Activated T-helper 1 cell treated with anti-CD3 and anti-CD28 coated beads, Interleukin-2, amount 50 U/mL, for 16 hours (primary cell): ENCODE results near the gene ACTL6B.
"Not testable (repeated sequence)": the region's sequence is repeated elsewhere in the genome, so short reads cannot be mapped to it uniquely, and the experiment has no call there.

ENCODE experiments used
- DNase-seq, 2 donors: peaks; one replicate each; pipeline ENCODE4 v3.0.0-alpha.2; 2020; ENCODE audit warnings: low read depth in 1 of 2, low spot score in 1 of 2

ACTL6B gene

DNA sequence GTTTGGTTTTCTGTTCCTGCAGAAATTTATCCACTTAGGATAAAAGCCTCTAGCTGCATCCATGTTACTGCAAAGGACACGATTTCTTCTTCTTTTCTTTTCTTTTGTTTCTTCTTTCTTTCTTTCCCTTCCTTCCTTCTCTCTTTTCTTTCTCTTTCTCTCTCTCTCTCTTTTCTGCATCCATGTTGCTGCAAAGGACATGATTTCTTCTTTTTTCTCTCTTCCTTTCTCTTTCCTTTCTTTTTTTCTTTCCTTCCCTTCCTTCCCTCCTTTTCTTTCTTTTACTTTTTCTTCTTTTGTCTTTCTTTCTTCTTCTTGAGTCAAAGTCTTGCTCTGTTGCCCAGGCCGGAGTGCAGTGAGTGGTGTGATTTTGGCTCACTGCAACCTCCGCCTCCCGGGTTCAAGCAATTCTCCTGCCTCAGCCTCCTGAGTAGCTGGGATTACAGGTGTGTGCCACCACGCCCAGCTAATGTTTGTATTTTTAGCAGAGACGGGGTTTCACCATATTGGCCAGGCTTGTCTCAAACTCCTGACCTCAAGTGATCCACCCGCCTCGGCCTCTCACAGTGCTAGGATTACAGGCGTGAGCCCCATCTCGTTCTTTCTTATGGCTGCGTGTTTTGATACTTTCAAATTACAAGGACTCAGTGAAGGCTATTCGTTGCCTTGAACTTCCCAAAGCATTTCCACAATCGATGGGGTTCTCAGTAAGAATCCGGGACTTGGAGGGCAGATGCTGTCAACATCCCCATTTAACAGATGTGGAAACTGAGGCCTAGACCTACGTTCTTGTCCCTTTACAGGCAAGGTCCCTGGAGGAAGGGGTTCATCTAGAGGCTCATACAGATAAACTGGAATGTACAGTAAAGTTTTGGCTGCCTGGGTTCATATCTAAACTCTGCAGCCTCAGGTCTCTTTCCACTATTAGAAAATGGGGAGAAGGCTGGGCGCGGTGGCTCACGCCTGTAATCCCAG lies 15.4 kb upstream of the ACTL6B start:
- no peak for DNase-seq

DNA sequence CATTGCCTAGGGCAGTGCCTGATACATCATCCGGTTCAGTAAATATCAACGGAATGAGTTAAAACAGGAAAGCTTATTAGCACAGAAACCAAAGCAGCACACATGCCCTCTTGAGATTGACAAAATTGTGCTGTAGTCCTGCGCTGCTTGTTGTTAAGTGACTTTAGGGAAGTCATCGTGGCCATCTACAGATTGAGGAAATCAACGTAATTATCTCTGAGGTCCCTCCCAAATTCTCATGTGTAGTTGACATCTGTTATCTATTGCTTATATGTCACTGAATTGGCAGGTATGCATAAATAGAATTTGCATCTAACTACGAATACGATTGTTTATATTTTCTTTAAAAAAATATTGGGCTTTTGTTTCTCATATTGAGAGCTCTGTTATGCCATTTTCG lies 13.8 kb upstream of the ACTL6B start:
- no peak for DNase-seq

DNA sequence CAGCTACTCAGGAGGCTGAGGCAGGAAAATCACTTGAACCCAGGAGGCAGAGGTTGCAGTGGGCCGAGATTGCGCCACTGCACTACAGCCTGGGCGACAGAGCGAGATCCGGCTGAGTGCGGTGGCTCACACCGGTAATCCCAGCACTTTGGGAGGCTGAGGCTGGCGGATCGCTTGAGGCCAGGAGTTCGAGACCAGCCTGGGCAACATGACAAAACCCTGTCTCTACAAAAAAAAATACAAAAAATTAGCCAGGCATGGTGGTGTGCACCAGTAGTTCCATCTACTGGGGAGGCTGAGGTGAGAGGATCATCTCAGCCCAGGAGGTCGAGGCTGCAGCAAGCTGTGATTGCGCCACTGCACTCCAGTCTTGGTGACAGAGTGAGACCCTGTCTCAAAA lies 12.9 kb upstream of the ACTL6B start:
- DNase-seq = not testable (repeated sequence)

DNA sequence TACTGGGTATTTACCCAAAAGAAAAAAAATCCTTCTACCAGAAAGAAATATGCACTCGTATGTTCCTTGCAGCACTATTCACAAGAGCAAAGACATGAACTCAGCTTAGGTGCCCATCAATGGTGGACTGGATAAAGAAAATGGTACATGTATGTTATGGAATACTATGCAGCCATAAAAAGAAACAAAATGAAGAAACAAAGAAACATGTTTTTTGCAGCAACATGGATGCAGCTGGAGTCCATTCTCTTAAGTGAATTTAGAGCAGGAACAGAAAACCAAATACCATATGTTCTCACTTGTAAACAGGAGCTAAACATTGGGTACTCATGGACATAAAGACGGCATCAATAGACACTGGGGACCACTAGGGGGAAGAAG lies 11.8 kb upstream of the ACTL6B start:
- DNase-seq = no peak

DNA sequence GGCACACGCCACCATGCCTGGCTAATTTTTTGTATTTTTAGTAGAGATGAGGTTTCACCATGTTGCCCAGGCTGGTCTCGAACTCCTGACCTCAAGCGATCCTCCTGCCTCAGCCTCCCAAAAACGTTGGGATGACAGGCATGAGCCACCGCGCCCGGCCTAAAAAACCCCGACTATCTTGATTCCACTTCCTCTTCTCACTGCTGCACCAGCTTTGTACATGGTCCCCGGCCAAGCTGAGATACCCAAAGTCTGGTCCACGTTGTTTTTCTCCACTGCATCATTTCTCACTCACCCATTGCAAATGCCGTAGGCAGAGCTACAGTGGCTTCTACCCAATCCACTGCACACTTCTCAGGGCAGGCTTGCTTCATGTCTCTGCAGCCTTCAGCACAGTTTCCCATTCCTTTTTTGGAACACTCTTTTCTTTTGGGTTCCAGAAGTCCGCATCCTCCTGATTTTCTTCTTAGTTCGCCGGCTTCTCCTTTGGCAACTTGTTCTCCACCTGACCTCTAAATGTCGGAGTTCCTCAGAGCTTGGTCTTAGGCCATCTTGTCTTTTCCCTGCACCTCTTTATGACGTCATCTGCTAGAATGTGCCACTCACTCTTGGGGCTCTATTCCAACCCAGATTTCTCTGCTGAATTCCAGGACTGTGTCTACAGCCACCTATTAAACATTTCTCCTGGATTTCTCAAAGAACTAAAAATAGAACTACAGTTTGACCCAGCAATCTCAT lies 11.3 kb upstream of the ACTL6B start:
- no peak for DNase-seq

DNA sequence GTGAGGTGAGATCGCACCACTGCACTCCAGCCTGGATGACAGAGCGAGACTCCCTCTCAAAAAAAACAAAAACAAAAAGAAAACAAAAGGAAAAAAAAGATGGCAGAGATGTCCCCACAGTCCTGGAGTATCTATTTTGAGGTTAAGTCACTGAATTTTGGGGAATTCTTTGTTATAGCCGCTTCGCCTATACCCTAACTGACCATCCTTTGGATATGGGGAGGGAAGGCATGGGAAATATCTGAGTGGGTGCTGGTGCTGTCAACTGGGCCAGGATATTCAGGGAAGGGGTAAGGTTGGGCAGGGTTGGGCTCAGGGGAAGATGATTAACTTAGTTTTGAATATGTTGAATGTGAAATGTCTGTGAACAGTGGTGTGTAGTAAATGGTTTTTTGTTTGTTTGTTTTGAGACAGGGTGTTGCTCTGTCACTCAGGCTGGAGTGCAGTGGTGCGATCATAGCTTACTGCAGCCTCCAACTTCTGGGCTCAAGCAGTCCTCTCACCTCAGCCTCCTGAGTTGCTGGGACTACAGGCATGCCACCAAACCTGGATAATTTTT lies 9.0 kb upstream of the ACTL6B start:
- DNase-seq = no peak

DNA sequence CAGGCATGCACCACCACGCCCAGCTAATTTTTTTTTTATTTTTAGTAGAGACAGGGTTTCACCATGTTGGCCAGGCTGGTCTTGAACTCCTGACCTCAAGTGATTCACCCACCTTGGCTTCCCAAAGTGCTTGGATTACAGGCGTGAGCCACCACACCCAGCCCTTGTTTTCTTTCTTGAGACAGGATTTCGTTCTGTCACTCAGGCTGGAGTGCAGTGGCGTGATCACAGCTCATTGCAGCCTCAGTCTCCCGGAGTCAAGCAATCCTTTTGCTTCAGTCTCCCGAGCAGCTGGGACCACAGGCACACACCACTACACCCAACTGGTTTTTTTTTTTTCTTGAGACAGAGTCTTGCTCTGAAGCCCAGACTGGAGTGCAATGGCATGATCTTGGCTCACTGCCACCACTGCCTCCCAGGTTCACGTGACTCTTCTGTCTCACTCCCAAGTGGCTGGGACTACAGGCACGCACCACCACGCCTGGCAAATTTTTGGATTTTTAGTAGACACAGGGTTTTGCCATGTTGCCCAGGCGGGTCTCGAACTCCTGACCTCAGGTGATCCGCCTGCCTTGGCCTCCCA lies 6.0 kb upstream of the ACTL6B start:
- not testable (repeated sequence) for DNase-seq

DNA sequence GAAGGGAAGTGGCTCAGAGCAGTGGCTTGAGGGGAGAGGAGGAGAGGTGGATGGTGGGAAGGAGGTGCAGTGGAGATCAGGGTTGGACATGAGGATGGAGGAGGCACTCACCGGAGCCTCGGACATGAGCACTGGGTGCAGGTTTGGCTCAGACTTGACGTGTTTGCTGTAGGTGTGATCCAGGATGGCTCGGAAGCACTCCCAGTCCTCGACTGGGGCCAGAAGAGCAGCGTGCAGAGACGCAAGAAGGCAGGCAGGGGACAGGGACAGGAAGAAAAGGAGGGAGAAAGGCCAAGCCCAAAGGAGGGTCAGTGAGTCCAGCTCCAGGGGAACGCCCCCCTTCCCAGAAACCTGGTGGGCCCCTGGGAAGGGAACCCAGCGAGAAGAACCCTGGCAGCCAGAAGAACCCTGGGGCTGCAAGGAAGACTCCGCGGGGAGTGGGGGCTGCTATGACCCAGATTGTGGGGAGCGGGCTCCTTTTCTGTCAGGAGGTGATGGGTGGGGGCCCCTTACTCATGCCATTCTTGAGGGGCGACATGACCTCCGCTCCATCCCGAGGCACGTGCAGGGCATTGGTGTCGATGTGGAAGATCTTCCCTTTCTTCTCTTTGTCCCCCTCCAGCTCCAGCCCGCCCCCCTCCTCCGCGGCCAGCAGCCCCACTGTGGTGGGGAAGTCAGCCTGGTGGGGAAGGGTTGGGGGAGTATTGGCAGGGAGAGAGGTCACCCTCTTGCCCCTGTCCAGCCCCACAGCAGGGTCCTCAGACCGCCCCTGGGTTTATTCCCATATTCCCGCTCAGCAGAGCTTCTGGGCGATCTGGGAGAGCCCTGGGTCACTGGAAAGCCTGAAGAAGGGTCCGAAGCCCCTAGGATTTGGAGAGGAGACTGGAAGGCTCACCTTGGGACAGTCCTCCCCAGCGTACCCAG lies 1.1 kb downstream of the ACTL6B start:
- DNase-seq = no peak

DNA sequence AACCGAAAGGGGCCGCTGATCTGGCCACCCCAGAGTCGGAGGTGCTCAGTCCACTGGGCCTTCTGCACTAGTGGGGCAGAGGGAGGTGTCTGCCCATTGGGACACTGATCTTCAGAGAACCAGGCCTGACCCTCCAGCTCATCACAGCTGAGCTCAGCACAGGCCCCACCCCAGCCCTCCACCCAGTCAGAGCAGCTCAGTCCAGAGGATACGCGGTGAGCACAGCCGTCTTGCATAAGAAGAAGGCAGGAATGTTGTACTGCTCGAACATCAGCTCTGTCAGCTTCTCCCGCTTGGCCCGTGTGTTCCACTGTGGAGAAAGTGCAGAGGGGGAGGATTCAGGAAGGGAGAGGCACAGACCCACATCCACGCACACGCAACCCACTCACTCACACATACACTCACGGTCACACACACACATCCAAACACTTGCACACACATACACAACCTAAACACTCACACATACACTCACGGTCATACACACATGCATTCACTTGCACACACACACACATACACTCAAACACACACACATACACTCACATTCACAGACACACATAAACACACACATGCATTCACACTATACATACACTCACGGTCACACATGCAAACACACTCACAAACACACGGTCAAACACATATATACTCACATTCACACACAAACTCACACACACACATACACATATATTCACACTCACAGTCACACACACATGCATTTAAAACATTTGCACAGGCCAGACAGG lies 6.3 kb downstream of the ACTL6B start:
- DNase-seq = no peak

DNA sequence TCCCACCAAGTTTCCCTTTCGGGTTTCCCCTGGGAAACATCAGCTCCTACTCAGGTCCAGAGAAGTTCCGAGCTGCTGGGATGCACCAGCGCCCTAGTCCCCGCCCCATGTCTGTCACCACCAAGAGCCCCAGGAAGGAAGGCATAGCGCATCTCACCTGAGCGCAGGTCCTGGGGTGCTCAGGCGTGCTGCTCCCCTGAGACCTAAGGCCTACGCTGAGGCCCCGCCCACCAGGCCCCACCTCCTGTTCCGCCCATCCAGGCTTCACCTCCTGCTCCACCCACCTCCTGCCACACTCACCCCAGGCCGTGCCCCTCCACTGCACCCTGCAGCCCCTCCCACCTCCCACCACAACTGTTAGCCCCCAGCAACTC lies 13.7 kb downstream of the ACTL6B start:
- DNase-seq = no peak

DNA sequence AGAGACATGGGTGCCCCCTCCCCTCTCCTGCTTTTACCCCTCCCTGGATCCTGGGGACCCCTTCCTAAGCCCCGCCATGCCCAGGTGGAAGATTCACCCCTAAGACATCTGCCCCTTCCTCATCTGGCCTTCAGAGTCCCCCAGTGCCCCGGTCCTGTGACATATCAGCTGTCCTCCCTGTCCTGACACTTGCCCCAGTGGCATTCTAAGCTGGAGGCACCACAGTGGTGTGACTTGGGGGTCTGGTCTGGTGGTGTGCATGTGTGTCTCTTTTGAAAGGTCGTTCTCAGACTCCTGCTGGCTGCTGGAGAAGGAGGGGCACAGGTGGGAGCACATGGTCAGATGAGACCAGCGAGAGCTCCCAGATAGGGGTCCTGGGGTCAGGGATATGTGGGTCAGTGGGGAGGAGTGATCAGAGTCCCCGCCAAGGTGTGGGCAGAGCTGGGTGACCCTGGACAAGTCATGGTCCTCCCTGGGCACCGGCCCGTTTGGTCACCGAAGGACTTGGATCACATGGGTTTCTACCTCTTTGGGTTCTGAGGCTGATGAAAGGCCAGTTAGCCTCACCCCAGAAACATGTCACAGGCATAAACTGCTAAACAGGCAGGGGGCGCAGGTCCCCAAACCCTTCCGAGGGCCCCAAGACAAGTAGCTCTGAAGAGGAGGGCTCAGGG lies 14.3 kb downstream of the ACTL6B start:
- no peak for DNase-seq

DNA sequence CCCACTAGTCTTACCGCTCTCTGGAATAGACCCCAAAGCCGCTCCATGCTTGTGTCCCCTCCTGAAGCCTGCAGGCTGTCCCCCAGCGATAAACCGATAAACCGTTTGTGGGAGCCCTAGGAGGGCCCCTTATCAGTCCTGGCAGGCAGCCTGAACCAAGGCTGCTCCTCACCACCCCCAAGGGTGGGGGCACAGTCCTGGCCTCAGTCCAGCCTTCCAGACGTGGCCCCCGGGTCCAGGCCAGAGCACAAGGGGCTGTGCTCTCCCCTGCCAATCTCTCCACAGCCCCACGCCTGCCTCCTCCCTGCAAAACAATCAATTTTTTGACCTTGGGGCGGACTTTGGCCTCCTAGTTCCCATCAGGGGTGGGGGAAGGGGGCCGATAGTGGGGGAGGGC lies 14.8 kb downstream of the ACTL6B start, which contains the start of gene TFR2:
TFR2 (minus strand) TSS at position 90 of the 397 bp plus-strand sequence; CDS start at position 47, 43 bp downstream.
- DNase-seq = no peak

DNA sequence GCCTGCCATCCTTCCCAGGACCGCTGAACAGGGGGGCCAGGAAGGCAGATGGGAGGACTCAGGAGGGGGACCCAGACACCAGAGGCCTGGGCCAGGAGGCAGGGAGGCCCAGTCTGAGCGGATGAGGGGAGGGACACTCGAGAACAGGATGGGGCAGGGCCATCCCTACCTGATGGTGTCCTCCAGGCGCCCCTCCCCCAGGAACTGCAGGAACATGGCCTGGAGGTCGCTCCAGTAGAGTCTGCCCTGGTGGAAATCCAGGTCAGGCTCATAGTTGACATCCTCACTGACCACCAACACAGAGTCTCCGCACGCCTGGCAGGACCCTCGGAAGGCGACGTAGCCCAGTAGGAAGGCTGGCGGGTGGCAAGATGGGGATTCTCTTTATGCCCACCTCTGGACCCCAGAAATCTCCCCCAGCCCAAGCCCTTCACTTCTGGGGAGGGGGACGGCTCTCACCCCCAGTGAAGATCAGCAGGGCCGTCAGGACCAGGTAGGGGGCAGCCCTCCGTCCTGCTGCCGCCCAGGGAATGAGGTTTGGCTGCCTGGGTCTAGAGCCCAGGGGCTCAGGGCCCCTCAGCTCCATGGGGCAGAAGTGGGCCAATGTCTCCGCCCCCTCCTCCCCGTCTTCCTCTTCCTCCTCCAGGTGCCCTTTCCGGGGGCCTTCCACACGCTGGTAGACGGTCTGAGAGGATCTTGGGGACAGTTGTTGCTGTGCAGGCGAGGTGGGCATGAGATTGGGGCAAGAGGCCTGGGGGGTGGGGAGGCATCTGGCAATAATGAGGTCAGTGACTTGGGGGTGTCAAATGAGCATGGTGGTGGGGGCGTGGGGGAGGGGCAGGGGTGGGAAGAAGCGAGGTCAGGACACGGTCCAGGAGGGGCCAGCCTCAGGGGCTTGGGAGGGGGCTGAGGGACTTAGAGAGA lies 15.5 kb downstream of the ACTL6B start:
- DNase-seq = no peak

DNA sequence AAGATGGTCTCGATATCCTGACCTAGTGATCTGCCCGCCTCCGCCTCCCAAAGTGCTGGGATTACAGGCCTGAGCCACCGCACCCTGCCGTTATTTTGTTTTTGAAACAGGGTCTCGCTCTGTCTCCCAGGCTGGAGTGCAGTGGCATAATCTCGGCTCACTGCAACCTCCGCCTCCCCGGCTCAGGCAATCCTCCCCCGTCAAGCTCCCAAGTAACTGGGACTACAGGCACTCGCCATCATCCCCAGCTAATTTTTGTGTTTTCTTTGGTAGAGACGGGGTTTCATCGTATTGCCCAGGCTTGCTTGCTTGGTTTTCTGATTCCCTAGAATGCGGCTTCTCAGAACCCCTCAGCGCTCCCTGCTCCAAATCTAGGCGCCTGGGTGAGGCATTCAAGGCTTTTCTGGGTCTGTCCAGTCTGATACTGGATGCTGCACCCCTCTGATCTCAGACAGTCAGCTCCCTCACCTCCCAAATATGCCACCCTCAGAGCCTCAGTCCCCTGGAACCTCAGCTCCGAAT lies 16.2 kb downstream of the ACTL6B start:
- no peak for DNase-seq

DNA sequence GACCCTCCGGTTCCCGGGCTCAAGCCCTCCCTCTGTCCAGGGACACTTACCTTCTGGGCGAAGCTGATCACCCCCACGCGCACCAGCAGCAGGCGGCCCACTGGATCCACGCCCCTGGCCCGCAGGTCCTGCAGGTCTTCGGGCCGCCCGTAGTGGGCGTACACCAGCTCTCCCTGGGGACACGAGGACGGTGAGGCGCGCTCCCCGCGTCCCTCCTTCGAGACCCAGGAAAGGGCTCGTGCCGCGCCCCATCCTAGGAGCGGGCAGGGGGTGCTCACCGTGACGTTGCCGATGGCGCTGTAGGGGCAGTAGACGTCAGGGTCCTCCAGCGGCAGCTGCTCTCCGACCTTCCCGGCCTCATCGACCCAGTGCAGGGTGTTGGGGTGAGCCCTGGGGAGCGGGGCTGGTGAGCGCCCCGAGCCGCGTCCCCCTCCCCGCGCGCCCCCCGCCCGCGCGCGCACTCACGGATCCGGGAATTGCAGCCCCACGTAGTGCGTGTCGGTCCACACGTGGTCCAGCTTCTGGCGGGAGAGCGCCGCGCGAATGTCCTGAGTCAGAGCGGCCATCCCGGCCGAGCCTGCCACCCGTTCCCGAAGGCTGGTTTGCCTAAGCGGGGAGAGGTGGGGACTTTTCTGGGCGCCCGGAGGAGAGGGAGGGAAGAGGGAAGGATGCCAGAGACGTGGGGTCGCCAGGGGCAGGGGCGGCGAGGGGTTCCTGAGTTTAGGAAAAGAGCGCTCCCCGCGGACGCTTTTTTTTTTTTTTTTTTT lies 23.1 kb downstream of the ACTL6B start:
- DNase-seq = peak; percentile 28 to 38

DNA sequence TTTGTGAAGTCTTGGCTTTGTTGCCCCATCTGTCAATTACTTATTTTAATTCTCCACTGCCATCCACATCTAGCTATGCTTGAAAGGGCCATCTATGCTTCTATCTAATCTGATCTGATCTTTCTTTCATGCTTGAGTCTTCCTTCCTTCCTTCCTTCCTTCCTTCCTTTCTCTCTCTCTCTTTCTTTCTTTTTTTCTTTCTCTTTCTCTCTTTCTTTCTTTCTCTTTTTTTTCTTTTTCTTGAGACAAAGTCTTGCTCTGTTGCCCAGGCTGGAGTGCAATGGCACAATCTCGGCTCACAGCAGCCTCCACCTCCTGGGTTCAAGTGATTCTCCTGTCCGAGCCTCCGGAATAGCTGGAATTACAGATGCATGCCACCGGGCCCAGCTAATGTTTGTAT lies 26.2 kb downstream of the ACTL6B start:
- no peak for DNase-seq

DNA sequence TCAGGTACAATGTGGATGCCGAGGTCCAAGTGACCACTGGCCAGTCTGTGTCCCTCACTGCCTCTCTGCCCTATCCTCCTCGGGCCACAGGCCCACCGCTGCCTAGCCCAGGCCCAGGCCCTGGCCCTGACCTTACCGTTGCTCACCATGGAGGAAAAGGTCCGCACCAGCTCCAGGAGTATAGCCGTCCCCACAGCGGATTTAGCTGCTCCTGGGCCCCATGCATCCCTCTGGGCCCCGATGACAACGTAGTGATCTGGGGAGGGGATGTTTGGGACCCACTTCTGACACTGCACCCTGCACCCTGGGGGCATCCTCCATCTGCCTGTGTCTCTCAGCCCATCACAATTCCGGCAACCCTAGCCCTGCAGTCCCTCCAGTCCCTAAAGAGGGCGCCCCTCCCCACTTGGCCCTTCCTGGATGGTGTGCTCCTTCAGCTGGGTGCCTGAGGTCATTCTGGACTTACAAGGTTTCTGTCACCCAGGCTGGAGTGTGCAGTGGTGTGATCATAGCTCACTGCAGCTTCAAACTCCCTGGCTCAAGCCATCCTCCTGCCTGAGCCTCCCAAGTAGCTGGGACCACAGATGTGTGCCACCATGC lies 27.0 kb downstream of the ACTL6B start:
- no peak for DNase-seq
